HFF-Myc (cell line): ENCODE results near the gene KCNJ11.

Experiments used
- DNase-seq: peaks from one replicate; pipeline ENCODE4 v3.0.0-alpha.2; 2011; ENCODE audit warnings: low read depth; ENCODE audit errors: extremely low read depth
- H3K4me3 ChIP-seq: replicated peaks from 2 replicates; pipeline ENCODE4 v1.5.1; 2011; ENCODE audit warnings: low read depth, mild to moderate bottlenecking, control low read depth, low read length
- TF ChIP-seq, protein P1 (sequence below): IDR thresholded peaks from 2 replicates; pipeline ENCODE4 v1.5.1; 2012; ENCODE audit warnings: mild to moderate bottlenecking, low read depth, low read length, control low read depth; ENCODE audit errors: missing control alignments

The KCNJ11 gene

DNA sequence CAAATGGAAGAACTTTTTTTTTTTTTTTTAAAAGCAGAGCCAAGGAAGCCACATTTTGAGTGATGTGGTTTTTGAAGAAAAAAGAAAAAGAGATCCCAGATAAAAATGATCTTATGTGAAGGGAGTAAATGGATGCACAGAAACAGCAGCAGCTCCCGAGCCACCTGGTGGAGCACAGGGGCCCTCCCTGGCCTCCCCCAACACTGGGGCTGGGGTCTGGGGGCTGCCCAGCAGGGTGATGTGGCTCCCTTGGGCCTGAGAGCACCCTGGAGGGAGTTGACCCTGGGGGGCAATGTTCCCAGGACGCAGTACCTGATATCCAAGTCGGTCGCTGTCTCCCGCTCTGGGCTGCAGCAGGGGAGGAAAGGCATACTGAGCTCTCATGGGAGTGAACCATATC, 26.5 kb upstream of the KCNJ11 start:
- H3K4me3 ChIP-seq: no peak overlapping the region
- no peak for DNase-seq
- TF ChIP-seq, protein P1, sequence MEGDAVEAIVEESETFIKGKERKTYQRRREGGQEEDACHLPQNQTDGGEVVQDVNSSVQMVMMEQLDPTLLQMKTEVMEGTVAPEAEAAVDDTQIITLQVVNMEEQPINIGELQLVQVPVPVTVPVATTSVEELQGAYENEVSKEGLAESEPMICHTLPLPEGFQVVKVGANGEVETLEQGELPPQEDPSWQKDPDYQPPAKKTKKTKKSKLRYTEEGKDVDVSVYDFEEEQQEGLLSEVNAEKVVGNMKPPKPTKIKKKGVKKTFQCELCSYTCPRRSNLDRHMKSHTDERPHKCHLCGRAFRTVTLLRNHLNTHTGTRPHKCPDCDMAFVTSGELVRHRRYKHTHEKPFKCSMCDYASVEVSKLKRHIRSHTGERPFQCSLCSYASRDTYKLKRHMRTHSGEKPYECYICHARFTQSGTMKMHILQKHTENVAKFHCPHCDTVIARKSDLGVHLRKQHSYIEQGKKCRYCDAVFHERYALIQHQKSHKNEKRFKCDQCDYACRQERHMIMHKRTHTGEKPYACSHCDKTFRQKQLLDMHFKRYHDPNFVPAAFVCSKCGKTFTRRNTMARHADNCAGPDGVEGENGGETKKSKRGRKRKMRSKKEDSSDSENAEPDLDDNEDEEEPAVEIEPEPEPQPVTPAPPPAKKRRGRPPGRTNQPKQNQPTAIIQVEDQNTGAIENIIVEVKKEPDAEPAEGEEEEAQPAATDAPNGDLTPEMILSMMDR: no peak

DNA sequence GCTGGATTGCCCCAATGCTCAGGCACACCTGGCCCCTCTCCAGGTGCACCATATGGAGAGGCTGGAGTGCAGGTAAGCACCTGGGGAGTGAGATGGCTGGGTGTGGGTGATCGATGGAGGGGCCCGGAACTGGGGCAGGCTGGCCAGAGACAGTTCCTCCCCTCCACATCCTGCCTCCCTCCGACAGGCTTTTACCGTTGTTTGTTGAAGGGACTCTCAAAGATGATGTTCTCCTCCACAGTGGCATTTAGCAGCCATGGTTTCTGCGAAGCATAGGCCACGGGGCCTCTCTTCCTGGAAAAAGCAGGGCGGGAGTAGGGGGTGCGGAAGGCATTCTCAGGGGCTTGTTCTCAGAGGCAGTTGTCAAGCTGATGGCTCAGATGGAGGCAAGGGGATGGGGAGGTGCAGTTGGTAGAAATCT, 25.9 kb upstream of the KCNJ11 start:
- DNase-seq: no peak
- H3K4me3 ChIP-seq: no peak overlapping the region
- TF ChIP-seq, protein P1: no peak

DNA sequence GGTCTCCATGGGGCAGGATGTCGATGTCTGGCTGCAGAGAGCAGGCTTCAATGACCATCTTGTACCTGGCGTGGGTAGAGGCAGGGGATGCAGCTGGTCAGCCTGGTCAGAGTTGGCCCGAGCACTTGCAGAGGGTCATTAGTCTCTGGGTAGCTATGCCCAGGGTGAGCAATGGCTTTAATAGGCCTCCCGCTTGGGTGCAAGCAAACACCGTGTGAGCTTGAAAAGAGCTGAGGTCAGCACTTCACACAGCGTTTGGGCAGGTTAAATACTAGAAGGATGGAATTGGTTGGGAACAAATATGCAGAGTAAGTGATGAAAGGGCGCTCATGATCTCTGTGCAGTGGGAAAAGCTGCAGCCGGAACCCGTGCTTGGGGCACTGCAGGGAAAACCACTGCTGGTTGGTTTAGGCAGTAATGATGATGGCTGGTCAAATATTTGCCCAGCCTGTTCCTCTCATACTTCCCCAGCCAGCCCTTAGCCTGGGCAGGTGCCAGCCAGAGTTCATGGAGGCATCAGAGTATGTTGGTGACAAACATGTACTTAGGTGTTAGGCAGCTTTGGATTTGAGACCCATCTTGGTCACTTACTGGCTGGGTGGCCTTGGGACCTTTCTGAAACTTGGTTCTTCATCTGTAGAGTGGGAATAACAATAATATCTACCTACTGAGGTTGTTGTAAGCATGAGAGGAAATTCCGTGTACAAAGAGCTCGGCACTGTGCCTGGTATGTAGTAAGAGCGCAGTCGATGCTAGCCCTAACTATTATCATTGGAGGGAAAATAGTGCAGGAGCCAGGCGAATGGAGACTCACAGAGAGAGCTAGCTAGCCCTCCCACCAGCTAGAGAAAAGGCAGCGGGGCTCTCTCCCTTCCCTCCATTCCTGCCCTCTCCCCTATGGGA, 25.2 kb upstream of the KCNJ11 start:
- TF ChIP-seq, protein P1: no peak
- DNase-seq: no peak

GRCh38 chr11:17412488-17413180, 24.2 kb upstream of the KCNJ11 start:
- no peak overlapping the region for H3K4me3 ChIP-seq
- no peak for DNase-seq
- TF ChIP-seq, protein P1: no peak

More for the DNA sequence above, 25.2 kb upstream of the KCNJ11 start:
- H3K4me3 ChIP-seq: no peak overlapping the region

GRCh38 chr11:17411418-17411817, 23.0 kb upstream of the KCNJ11 start:
- TF ChIP-seq, protein P1: no peak
- no peak for DNase-seq
- H3K4me3 ChIP-seq: no peak overlapping the region

- TF ChIP-seq, protein P1: no peak
- no peak for DNase-seq
- no peak overlapping the region for H3K4me3 ChIP-seq
Measured at GRCh38 chr11:17410606-17411379, 22.3 kb upstream of the KCNJ11 start.
